Mesodermal cell (in vitro differentiated cells): ENCODE measurements around the gene TLCD3A. TPM values are rescaled to one million over a fixed set of nuclear protein-coding genes. Genes with fewer than 3 reads are reported as not detected.
A peak's percentile ranks its signal among the peaks of the same experiment; 100 is the strongest.

Source experiments
- H3K27ac ChIP-seq: 2 replicates; pipeline ENCODE4 v1.7.0; 2013; ENCODE audit warnings: mild to moderate bottlenecking, low read depth, low read length, moderate library complexity; ENCODE audit not compliant: severe bottlenecking
- H3K36me3 ChIP-seq: 2 replicates; pipeline ENCODE4 v1.7.1; 2013; ENCODE audit warnings: mild to moderate bottlenecking, low read length, moderate library complexity; ENCODE audit not compliant: control insufficient read depth, insufficient read depth
- H3K4me1 ChIP-seq: one replicate; pipeline ENCODE4 v1.7.1; 2013; ENCODE audit warnings: mild to moderate bottlenecking, low read length; ENCODE audit not compliant: insufficient read depth, control insufficient read depth, poor library complexity, severe bottlenecking
- H3K4me3 ChIP-seq: 2 replicates; pipeline ENCODE4 v1.7.0; 2013; ENCODE audit warnings: low read length, control low read depth, mild to moderate bottlenecking; ENCODE audit not compliant: insufficient read depth, poor library complexity, severe bottlenecking; ENCODE audit errors: extremely low read depth
- H3K9me3 ChIP-seq: 2 replicates; pipeline ENCODE4 v1.7.1; 2013; ENCODE audit warnings: mild to moderate bottlenecking, low read length, moderate library complexity; ENCODE audit not compliant: control insufficient read depth
- WGBS, 2 experiments: methylation state at CpG; one replicate each; pipeline ENCODE4 v1.1.5; 2013; ENCODE audit warnings: missing lambda C conversion rate in 2 of 2; ENCODE audit not compliant: insufficient coverage in 2 of 2; 5-methylcytosine and 5-hydroxymethylcytosine counted together
- polyA plus RNA-seq, 2 experiments: library from polyadenylated mRNA; stranded (reverse); fragments of 50-300 nt; gene quantifications; one replicate each; pipeline ENCODE4 v1.2.3, GENCODE V29; 2013

TLCD3A gene
- polyA plus RNA-seq (2013, experiment 1 of 2): 18.1 TPM
- polyA plus RNA-seq (2013, experiment 2 of 2): 17.0 TPM

DNA sequence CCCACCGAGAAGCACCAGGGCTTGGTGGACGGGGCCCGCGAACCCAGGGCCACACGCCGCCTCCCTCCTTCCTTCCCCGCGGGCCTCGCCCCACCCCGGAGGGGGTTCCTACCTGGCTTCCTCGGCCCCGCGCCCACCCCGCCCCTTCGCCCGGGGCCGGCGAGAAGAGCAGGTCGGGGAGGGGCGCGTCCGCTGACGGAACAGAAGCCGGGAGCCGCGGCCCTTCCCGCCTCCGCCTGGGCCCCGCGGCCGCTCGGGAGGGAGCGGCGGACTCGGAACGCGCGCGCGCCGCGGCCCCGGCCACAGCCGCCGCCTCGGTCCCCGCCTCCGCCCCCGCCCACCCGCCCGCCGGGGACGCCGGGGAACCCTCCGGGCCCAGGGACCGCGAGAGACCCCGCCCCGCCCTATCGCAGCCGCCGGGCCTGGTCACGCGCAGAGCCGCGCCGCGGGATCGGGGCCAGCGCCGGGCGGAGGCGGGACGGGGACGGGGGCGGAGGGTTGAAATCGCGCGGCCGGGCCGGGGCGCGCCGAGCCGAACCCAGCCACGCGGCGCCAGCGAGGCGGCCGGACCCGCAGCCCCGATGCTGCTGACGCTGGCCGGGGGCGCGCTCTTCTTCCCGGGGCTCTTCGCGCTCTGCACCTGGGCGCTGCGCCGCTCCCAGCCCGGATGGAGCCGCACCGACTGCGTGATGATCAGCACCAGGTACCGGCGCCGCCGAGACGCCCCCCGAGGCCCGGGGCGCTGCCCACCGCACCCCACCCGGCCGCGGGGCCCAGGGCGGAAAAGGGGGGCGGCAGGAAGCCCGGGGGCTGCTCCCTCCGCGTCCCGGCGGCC is at the start of gene TLCD3A:
TLCD3A (plus strand) TSS at position 530 of the 835 bp plus-strand sequence; CDS start at position 582, 52 bp downstream.
- H3K36me3 ChIP-seq: peaks cover 26% of the 10 kb centered on the region
- no peaks in the 10 kb centered on the region for H3K9me3 ChIP-seq
- WGBS, 2 experiments: 1% methylated on average over 54 to 89 of the region's 126 CpGs
- no peak within 1 kb of the TSS for H3K27ac ChIP-seq
- H3K4me1 ChIP-seq: peaks cover 7% of the 10 kb centered on the region
- H3K4me3 ChIP-seq: peak within 1 kb of the TSS; percentile 75

DNA sequence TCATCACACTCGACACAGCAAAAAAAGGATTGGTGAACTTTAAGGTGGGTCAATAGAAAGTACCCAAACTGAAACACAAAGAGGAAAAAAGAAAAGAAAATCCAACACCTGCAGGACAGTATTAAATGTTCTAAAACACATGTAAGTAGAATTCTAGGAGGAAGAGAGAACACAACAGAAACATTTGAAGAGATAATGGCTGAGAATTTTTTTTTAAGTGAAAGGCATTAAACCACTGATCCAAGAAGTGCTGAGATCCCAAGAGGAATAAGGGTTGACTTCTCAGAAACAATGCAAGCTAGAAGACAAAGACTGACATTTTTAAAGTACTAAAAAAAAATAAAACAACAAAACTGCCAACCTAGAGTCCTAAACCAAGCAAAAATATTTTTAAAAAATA is 49.4 kb upstream of the TLCD3A start:
- Histone ChIP-seq H3K27ac (no peak overlapping the region), H3K9me3 (no peaks in the 10 kb centered on the region), H3K36me3 (peaks cover 24% of the 10 kb centered on the region), H3K4me3 (no peak overlapping the region), H3K4me1 (peaks cover 4% of the 10 kb centered on the region)
- no CpG with 5 or more reads among the region's 1 CpG for WGBS, 2 experiments

DNA sequence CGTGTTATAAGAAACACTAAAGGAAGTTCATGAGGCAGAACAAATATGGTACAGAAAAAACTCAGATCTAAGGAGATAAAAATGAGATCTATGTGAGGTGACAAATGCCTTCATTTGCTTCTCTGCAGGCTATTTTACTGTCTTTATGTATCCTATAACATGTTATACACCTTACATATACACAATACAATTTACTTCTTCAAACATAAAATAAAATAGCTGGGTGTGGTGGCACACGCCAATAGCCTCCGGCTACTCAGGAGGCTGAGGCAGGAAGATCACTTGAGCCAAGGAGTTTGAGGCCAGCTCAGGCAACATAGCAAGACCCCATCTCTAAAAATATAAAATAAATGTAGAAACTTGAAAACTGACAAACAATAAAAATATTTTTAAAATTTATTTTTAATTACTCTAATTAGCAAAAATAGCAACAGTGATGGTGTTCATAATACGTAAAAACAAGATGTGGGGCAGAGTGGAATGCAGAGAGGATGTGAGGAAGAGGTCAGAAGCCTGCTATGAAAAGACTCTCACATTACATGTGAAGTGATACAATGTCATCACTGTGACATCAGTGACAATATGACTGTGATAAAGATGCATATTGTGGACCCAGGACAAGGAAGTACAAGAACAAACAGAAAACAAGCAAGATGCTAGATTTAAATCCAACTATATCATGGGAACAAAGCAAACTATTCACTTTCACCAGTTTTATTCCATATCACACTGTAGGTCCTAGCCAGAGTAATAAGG is 48.7 kb upstream of the TLCD3A start:
- no peak overlapping the region for H3K4me3 ChIP-seq
- H3K4me1 ChIP-seq: peaks cover 4% of the 10 kb centered on the region
- no peaks in the 10 kb centered on the region for H3K9me3 ChIP-seq
- WGBS, 2 experiments: 43 to 94% methylated on average over 1 to 2 of the region's 4 CpGs
- no peak overlapping the region for H3K27ac ChIP-seq
- peaks cover 29% of the 10 kb centered on the region for H3K36me3 ChIP-seq

DNA sequence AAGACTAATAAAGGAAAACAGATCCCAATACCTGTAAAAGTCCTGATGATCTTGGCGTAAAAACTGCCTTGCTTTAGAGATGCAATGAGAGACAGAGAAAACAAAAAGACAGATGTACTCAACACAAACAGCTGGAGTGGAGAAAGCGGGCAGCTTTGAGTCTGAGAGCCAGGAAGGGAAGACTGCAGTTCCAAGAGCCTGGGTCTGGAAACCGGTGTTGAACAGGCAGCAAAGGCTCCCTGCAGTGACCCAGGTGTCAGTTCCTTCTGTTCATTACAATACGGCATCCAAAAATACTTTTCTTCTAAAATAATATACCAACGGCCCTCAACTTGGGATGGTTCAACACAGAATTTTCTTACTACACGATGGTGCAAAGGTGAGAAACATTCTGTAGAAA is 47.4 kb upstream of the TLCD3A start:
- no peak overlapping the region for H3K27ac ChIP-seq
- WGBS, 2 experiments: 95 to 96% methylated on average over 5 to 6 of the region's 6 CpGs
- H3K36me3 ChIP-seq: peaks cover 40% of the 10 kb centered on the region
- H3K9me3 ChIP-seq: no peaks in the 10 kb centered on the region
- peaks cover 4% of the 10 kb centered on the region for H3K4me1 ChIP-seq
- no peak overlapping the region for H3K4me3 ChIP-seq

DNA sequence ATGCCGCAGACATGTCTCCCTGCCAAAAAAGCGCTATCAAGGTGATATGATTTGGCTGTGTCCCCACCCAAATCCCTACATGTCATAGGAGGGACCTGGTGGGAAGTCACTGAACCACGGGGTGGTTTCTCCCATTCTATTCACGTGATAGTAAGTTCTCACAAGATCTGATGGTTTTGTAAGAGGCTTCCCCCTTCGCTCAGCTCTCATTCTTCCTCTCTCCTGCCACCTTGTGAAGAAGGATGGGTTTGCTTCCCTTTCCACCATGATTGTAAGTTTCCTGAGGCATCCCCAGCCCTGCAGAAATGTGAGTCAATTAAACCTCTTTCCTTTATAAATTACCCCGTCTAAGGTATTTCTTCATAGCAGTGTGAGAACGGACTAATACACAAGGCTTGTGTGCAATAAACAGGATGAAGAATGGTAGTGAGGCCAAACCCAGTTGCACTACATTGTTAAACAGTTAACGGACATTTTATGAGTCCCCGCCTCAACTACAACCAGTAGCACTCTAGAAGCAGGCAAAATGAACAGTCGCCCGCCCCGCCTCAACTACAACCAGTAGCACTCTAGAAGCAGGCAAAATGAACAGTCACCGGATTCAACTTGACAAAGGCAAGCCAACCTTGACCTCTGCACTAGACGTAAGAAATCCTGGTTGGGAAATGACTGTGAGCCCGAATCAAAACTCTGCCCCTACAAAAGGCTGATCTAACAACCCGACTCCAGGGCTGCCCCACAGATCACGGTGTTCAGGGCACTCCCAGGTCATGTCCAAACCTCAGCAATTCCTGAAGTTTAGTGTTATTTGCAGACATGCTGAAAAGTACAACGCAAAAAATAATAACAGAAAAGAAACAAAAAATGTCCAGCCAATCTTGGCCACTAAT is 44.1 kb upstream of the TLCD3A start:
- WGBS, 2 experiments: 95 to 98% methylated on average over 10 to 12 of the region's 18 CpGs
- Histone ChIP-seq H3K9me3 (no peaks in the 10 kb centered on the region), H3K4me3 (no peak overlapping the region), H3K4me1 (peaks cover 5% of the 10 kb centered on the region), H3K27ac (no peak overlapping the region), H3K36me3 (peaks cover 57% of the 10 kb centered on the region)

DNA sequence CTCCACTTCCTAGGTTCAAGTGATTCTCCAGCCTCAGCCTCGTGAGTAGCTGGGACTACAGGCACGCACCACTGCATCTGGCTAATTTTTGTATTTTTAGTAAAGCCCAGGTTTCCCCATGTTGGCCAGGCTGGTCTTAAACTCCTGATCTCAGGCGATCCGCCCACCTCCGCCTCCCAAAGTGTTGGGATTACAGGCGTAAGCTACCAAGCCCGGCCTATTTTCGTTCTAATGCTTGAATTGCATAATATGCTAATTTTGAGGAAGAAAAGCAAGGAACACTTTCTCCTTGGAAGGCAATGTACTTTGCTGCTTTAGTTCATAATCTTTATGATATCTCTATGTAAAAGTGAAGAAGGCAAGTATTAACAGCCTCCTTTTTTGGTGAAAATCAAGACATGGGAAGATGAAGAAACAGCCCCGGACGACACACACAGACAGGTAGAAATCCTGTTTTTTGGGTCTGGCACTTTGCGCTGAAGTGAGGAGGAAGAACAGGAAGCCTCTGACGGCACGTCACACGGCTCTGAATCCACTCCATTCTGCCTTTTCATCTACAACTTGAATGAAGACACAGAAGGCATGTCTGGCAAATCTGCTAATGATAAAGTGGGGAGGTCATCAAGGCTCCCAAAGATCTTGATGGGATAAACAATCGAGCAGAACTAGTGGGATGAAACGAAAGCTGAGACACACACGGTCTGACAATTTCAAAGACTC is 42.7 kb upstream of the TLCD3A start:
- no peaks in the 10 kb centered on the region for H3K9me3 ChIP-seq
- H3K36me3 ChIP-seq: peaks cover 61% of the 10 kb centered on the region
- H3K27ac ChIP-seq: no peak overlapping the region
- peaks cover 18% of the 10 kb centered on the region for H3K4me1 ChIP-seq
- WGBS, 2 experiments: 79 to 92% methylated on average over 12 to 17 of the region's 17 CpGs
- no peak overlapping the region for H3K4me3 ChIP-seq

DNA sequence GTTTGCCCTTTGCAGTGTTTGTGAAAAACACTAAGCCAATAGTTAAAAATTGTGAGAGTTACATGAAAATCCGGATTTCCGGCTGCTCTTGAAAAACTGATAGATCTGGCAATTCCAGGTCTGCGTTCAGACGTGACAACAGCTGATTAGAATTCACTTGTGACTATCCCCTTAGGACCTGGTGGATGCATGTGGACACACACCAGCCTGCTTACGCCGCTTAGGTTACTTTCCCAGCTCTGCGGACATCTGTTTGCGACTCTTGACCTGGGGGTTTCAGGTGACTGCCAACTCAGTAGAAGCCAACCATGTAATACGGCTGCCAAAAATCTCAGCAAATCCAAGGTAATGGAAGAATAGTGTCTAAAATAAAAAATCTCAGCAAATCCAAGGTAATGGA is 42.0 kb upstream of the TLCD3A start:
- H3K4me3 ChIP-seq: no peak overlapping the region
- H3K36me3 ChIP-seq: peaks cover 61% of the 10 kb centered on the region
- H3K27ac ChIP-seq: no peak overlapping the region
- no peaks in the 10 kb centered on the region for H3K9me3 ChIP-seq
- WGBS, 2 experiments: 94 to 97% methylated on average over 8 of the region's 9 CpGs
- H3K4me1 ChIP-seq: peaks cover 25% of the 10 kb centered on the region

DNA sequence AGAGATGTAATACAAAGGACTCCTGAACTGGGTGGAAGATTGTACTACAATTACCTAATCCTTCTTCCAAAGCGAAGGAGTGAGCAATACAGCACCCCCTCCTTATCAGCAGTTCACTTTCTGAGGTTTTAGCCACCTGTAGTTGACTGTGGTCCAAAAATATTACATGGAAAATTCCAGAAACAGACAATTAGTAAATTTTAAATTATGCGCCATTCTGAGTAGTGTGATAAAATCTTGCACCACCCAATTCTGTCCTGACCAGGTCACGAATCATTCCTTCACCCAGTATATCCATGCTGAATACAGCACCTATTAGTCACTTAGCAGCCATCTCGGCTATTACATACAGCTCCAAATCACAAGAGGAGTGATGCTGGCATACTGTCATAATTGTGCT is 41.0 kb upstream of the TLCD3A start:
- Histone ChIP-seq H3K4me1 (peaks cover 29% of the 10 kb centered on the region), H3K27ac (no peak overlapping the region), H3K9me3 (no peaks in the 10 kb centered on the region), H3K4me3 (no peak overlapping the region), H3K36me3 (peaks cover 59% of the 10 kb centered on the region)
- WGBS, 2 experiments: 100% methylated on average over 3 of the region's 4 CpGs; no CpG with 5 or more reads in 1 of the 2 experiments

DNA sequence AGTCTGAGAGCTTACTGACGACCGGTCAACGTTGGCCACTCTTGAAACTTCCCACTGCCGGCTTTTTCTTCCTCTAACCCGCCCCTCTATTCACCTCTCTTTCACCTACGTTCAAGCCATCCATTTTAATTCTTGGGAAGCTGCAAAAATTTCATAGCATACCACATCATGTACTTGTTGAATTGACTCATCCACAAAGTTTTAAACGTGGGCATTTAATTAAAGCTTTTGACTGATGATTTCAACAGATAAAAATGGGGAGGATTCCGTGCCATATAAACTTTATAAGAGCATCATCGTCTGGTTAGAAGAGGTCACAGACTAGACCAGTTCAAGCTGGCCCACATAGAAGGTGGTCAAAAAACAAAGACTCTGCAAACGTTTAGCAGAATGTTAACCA is 40.3 kb upstream of the TLCD3A start:
- Histone ChIP-seq H3K4me3 (no peak overlapping the region), H3K9me3 (no peaks in the 10 kb centered on the region), H3K4me1 (peaks cover 29% of the 10 kb centered on the region), H3K27ac (no peak overlapping the region), H3K36me3 (peaks cover 65% of the 10 kb centered on the region)
- WGBS, 2 experiments: 94 to 97% methylated on average over 8 to 10 of the region's 10 CpGs
